ENCODE data around the gene ZNF608.

ZNF608 gene

GRCh38 chr5:124754206-124754927 lies 7.9 kb upstream of the ZNF608 start:
- no peak for DNase-seq

GRCh38 chr5:124752854-124753720 lies 6.6 kb upstream of the ZNF608 start:
- no peak for DNase-seq

- no peak for DNase-seq
Observed at GRCh38 chr5:124751031-124751430, 4.6 kb upstream of the ZNF608 start.

GRCh38 chr5:124748687-124749594 lies 2.5 kb upstream of the ZNF608 start:
- DNase-seq: peak; percentile 5

GRCh38 chr5:124747791-124748686 lies 1.6 kb upstream of the ZNF608 start:
- DNase-seq: no peak

GRCh38 chr5:124746916-124747790 lies 714 bp upstream of the ZNF608 start:
- DNase-seq: no peak

GRCh38 chr5:124745007-124745927 lies 1.2 kb downstream of the ZNF608 start:
- DNase-seq: no peak

- no peak for DNase-seq
Observed at GRCh38 chr5:124744170-124744971, 2.1 kb downstream of the ZNF608 start.

- DNase-seq: no peak
Observed at GRCh38 chr5:124743602-124744169, 2.8 kb downstream of the ZNF608 start.

- no peak for DNase-seq
Observed at GRCh38 chr5:124742983-124743601, 3.3 kb downstream of the ZNF608 start.

- DNase-seq: no peak
Observed at GRCh38 chr5:124742521-124742920, 3.9 kb downstream of the ZNF608 start.

GRCh38 chr5:124741711-124742496 lies 4.5 kb downstream of the ZNF608 start:
- DNase-seq: no peak

- DNase-seq: no peak
Observed at GRCh38 chr5:124740991-124741583, 5.4 kb downstream of the ZNF608 start.

GRCh38 chr5:124740071-124740470 lies 6.4 kb downstream of the ZNF608 start:
- no peak for DNase-seq

- no peak for DNase-seq
Observed at GRCh38 chr5:124739634-124740025, 6.8 kb downstream of the ZNF608 start.

- no peak for DNase-seq
Observed at GRCh38 chr5:124738681-124739633, 7.5 kb downstream of the ZNF608 start.
